ENCODE data around the gene ARHGAP6. TPM values are rescaled to one million over a fixed set of nuclear protein-coding genes. Genes with fewer than 3 reads are reported as not detected.
"Not testable (repeated sequence)": the region's sequence is repeated elsewhere in the genome, so short reads cannot be mapped to it uniquely, and the experiment has no call there.

The ARHGAP6 gene
- polyA plus RNA-seq, 3 donors, result 0.31 to 1.1 (median 0.40) TPM

DNA sequence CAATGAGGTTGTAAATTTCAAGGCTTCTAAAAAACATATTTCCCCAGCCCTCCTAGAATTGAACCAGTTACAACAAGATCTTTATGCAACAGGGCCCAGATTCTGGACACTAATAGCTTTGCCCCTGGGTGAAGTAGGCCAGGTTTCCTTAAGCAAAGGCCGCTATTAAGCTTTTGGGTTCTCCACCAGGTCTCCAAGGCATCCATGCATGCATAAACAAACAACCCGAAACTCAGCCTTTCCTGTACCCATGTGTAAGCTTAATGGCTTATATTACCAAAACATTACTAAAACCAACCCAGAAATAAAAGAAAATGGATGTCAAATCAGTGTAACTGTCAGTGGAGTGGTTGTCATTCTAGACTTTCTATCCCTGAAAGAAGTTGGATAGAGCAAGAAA lies 137.1 kb downstream of the ARHGAP6 start:
- Histone ChIP-seq H3K9me3 (replicated peaks in 1 of 2; ENCODE audit: control insufficient read depth in 1 of 2, insufficient read depth in 1 of 2, low read length in 2 of 2) (no peaks in the 10 kb centered on the region), H3K36me3 (replicated peaks in 1 of 2; ENCODE audit: control insufficient read depth in 1 of 2, insufficient read depth in 2 of 2, low read length in 2 of 2) (no peaks in the 10 kb centered on the region), H4K20me1 (ENCODE audit: insufficient read depth, low read length) (no peaks in the 10 kb centered on the region), H3K4me3 (replicated peaks in 1 of 3; ENCODE audit: low read depth in 2 of 3, low read length in 3 of 3) (no peak overlapping the region), H3K4me2 (replicated peaks; ENCODE audit: extremely low read depth, low read length, poor library complexity, severe bottlenecking) (no peak overlapping the region), H3K4me1 (ENCODE audit: control insufficient read depth in 1 of 2, insufficient read depth in 2 of 2, low read length in 2 of 2) (no peaks in the 10 kb centered on the region), H2AFZ (ENCODE audit: insufficient read depth, low read depth, low read length, poor library complexity, severe bottlenecking) (no peak overlapping the region), H3K27me3 (ENCODE audit: control insufficient read depth in 2 of 2, insufficient read depth in 2 of 2, low read length in 2 of 2) (no peaks in the 10 kb centered on the region), H3K9ac (ENCODE audit: insufficient read depth, low read length, poor library complexity, severe bottlenecking) (no peak overlapping the region), H3K27ac (ENCODE audit: low read depth in 1 of 2, low read length in 2 of 2) (no peak overlapping the region), H3K79me2 (ENCODE audit: insufficient read depth, low read length) (no peaks in the 10 kb centered on the region)
- H3K27ac Mint-ChIP-seq, result no peak overlapping the region
- TF ChIP-seq, protein P1, sequence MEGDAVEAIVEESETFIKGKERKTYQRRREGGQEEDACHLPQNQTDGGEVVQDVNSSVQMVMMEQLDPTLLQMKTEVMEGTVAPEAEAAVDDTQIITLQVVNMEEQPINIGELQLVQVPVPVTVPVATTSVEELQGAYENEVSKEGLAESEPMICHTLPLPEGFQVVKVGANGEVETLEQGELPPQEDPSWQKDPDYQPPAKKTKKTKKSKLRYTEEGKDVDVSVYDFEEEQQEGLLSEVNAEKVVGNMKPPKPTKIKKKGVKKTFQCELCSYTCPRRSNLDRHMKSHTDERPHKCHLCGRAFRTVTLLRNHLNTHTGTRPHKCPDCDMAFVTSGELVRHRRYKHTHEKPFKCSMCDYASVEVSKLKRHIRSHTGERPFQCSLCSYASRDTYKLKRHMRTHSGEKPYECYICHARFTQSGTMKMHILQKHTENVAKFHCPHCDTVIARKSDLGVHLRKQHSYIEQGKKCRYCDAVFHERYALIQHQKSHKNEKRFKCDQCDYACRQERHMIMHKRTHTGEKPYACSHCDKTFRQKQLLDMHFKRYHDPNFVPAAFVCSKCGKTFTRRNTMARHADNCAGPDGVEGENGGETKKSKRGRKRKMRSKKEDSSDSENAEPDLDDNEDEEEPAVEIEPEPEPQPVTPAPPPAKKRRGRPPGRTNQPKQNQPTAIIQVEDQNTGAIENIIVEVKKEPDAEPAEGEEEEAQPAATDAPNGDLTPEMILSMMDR (IDR thresholded peaks at IDR 0.05), result no peak
- no peak overlapping the region for H3K4me3 Mint-ChIP-seq
- no peak for DNase-seq
- H3K4me1 Mint-ChIP-seq, result no peaks in the 10 kb centered on the region
- H3K9me3 Mint-ChIP-seq, result no peaks in the 10 kb centered on the region
- intact Hi-C loops (cut with micrococcal nuclease), result no loop called here
- no CpG with 5 or more reads among the region's 2 CpGs for WGBS (ENCODE audit: insufficient coverage)
- H3K36me3 Mint-ChIP-seq, result no peaks in the 10 kb centered on the region
- H3K27me3 Mint-ChIP-seq (ENCODE audit: low read depth in 3 of 3), result peaks cover 0 to 7% (median 0%) of the 10 kb centered on the region in 3 donors

DNA sequence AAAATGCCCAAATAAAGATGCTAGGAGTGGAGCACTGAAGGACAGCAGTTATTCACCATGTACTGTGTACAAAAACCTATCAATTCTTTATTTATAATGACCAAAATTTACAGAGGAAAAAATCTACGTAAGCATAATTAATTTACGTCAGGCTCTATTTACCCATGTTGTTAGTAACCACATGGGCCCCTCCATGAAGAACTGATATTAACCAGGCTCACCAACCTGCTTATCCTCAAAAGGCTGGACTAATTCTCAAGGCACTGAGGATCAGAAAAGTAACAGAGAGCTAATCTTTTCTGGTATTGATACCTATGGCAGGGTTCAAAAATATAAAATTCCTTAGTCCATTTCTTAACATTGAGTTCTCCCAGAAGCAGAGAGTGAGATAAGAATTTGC lies 140.0 kb downstream of the ARHGAP6 start:
- Histone ChIP-seq H3K27ac (ENCODE audit: low read depth in 1 of 2, low read length in 2 of 2) (no peak overlapping the region), H3K79me2 (ENCODE audit: insufficient read depth, low read length) (no peaks in the 10 kb centered on the region), H4K20me1 (ENCODE audit: insufficient read depth, low read length) (no peaks in the 10 kb centered on the region), H3K4me1 (ENCODE audit: control insufficient read depth in 1 of 2, insufficient read depth in 2 of 2, low read length in 2 of 2) (no peaks in the 10 kb centered on the region), H2AFZ (ENCODE audit: insufficient read depth, low read depth, low read length, poor library complexity, severe bottlenecking) (no peak overlapping the region), H3K9me3 (replicated peaks in 1 of 2; ENCODE audit: control insufficient read depth in 1 of 2, insufficient read depth in 1 of 2, low read length in 2 of 2) (no peaks in the 10 kb centered on the region), H3K4me3 (replicated peaks in 1 of 3; ENCODE audit: low read depth in 2 of 3, low read length in 3 of 3) (no peak overlapping the region), H3K27me3 (ENCODE audit: control insufficient read depth in 2 of 2, insufficient read depth in 2 of 2, low read length in 2 of 2) (no peaks in the 10 kb centered on the region), H3K36me3 (replicated peaks in 1 of 2; ENCODE audit: control insufficient read depth in 1 of 2, insufficient read depth in 2 of 2, low read length in 2 of 2) (no peaks in the 10 kb centered on the region), H3K4me2 (replicated peaks; ENCODE audit: extremely low read depth, low read length, poor library complexity, severe bottlenecking) (no peak overlapping the region), H3K9ac (ENCODE audit: insufficient read depth, low read length, poor library complexity, severe bottlenecking) (no peak overlapping the region)
- WGBS (ENCODE audit: insufficient coverage), result no CpG with 5 or more reads among the region's 2 CpGs
- Mint-ChIP-seq H3K27ac (no peak overlapping the region), H3K4me1 (no peaks in the 10 kb centered on the region), H3K27me3 (ENCODE audit: low read depth in 3 of 3) (peaks cover 0 to 7% (median 0%) of the 10 kb centered on the region in 3 donors), H3K36me3 (no peaks in the 10 kb centered on the region), H3K9me3 (peaks cover 0 to 3% (median 0%) of the 10 kb centered on the region in 7 donors), H3K4me3 (no peak overlapping the region)
- TF ChIP-seq, protein P1 (IDR thresholded peaks at IDR 0.05), result no peak
- DNase-seq, result no peak
- intact Hi-C loops (cut with micrococcal nuclease), result no loop called here

DNA sequence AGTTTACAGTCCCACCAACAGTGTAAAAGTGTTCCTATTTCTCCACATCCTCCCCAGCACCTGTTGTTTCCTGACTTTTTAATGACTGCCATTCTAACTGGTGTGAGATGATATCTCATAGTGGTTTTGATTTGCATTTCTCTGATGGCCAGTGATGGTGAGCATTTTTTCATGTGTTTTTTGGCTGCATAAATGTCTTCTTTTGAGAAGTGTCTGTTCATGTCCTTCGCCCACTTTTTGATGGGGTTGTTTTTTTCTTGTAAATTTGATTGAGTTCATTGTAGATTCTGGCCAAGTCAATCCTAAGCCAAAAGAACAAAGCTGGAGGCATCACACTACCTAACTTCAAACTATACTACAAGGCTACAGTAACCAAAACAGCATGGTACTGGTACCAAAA lies 146.5 kb downstream of the ARHGAP6 start:
- H3K4me1 ChIP-seq (ENCODE audit: control insufficient read depth in 1 of 2, insufficient read depth in 2 of 2, low read length in 2 of 2); intact Hi-C loops (cut with micrococcal nuclease); H3K9me3 Mint-ChIP-seq; DNase-seq; H2AFZ ChIP-seq (ENCODE audit: insufficient read depth, low read depth, low read length, poor library complexity, severe bottlenecking); H3K4me2 ChIP-seq (replicated peaks; ENCODE audit: extremely low read depth, low read length, poor library complexity, severe bottlenecking); H3K4me3 Mint-ChIP-seq; H3K9me3 ChIP-seq (replicated peaks in 1 of 2; ENCODE audit: control insufficient read depth in 1 of 2, insufficient read depth in 1 of 2, low read length in 2 of 2); H3K36me3 ChIP-seq (replicated peaks in 1 of 2; ENCODE audit: control insufficient read depth in 1 of 2, insufficient read depth in 2 of 2, low read length in 2 of 2); H3K4me3 ChIP-seq (replicated peaks in 1 of 3; ENCODE audit: low read depth in 2 of 3, low read length in 3 of 3); H4K20me1 ChIP-seq (ENCODE audit: insufficient read depth, low read length); H3K4me1 Mint-ChIP-seq; H3K27me3 ChIP-seq (ENCODE audit: control insufficient read depth in 2 of 2, insufficient read depth in 2 of 2, low read length in 2 of 2); H3K9ac ChIP-seq (ENCODE audit: insufficient read depth, low read length, poor library complexity, severe bottlenecking); H3K36me3 Mint-ChIP-seq; H3K27ac ChIP-seq (ENCODE audit: low read depth in 1 of 2, low read length in 2 of 2); H3K27ac Mint-ChIP-seq; H3K79me2 ChIP-seq (ENCODE audit: insufficient read depth, low read length); H3K27me3 Mint-ChIP-seq (ENCODE audit: low read depth in 3 of 3): not testable (repeated sequence)
- no CpG with 5 or more reads among the region's 1 CpG for WGBS (ENCODE audit: insufficient coverage)
